Neural cell (in vitro differentiated cells): Measurements from ENCODE around the gene RNASEH2C. TPM values are rescaled to one million over a fixed set of nuclear protein-coding genes. Genes with fewer than 3 reads are reported as not detected.

Experiments
- H2AFZ ChIP-seq: fragments of 200-600, 300-800 bp; sonication (generic), shearing (Covaris generic); 2 replicates; pipeline ENCODE4 v1.6.0; 2014; ENCODE audit warnings: low read depth, mild to moderate bottlenecking, antibody characterized with exemption, low read length, moderate library complexity
- H3F3A ChIP-seq: fragments of 200-600 bp; shearing (Covaris generic); 2 replicates; pipeline ENCODE4 v1.6.1; 2016; ENCODE audit warnings: mild to moderate bottlenecking, moderate library complexity, mixed read lengths, antibody characterized with exemption, low read length; ENCODE audit not compliant: insufficient read depth, poor library complexity, severe bottlenecking
- H3K27ac ChIP-seq: fragments of 200-600, 300-800 bp; sonication (generic), shearing (Covaris generic); 2 replicates; pipeline ENCODE4 v1.5.1; 2014; ENCODE audit warnings: mild to moderate bottlenecking, low read length, moderate library complexity
- H3K27me3 ChIP-seq: fragments of 300-800, 200-600 bp; sonication (generic), shearing (Covaris generic); 2 replicates; pipeline ENCODE4 v1.6.0; 2014; ENCODE audit warnings: mild to moderate bottlenecking, low read depth, low read length, moderate library complexity; ENCODE audit not compliant: insufficient read depth
- H3K36me3 ChIP-seq: fragments of 300-800, 200-600 bp; sonication (generic), shearing (Covaris generic); 2 replicates; pipeline ENCODE4 v1.5.1; 2014; ENCODE audit warnings: mild to moderate bottlenecking, antibody characterized with exemption, low read length, moderate library complexity; ENCODE audit not compliant: insufficient read depth
- H3K4me2 ChIP-seq: fragments of 300-800, 200-600 bp; sonication (generic), shearing (Covaris generic); 2 replicates; pipeline ENCODE4 v1.6.0; 2014; ENCODE audit warnings: mild to moderate bottlenecking, low read length
- H3K4me3 ChIP-seq: fragments of 300-800, 200-600 bp; sonication (generic), shearing (Covaris generic); 2 replicates; pipeline ENCODE4 v1.5.1; 2014; ENCODE audit warnings: mild to moderate bottlenecking, low read length, moderate library complexity
- H3K79me2 ChIP-seq: fragments of 200-600 bp; shearing (Covaris generic); replicated peaks from 2 replicates; pipeline ENCODE4 v1.6.0; 2014; ENCODE audit warnings: mild to moderate bottlenecking, low read length, moderate library complexity; ENCODE audit not compliant: insufficient read depth
- H3K9ac ChIP-seq: fragments of 300-800, 200-600 bp; sonication (generic), shearing (Covaris generic); 2 replicates; pipeline ENCODE4 v1.6.1; 2016; ENCODE audit warnings: mild to moderate bottlenecking, low read length, mixed read lengths
- H3K9me2 ChIP-seq: fragments of 200-600 bp; shearing (Covaris generic); 2 replicates; pipeline ENCODE4 v1.6.1; 2016; ENCODE audit warnings: mild to moderate bottlenecking, low read length, mixed read lengths; ENCODE audit not compliant: insufficient read depth
- H3K9me3 ChIP-seq: fragments of 200-600, 300-800 bp; sonication (generic), shearing (Covaris generic); 2 replicates; pipeline ENCODE4 v1.6.1; 2016; ENCODE audit warnings: mild to moderate bottlenecking, mixed run types, low read length, moderate library complexity, mixed read lengths
- H4K20me1 ChIP-seq: fragments of 200-600 bp; shearing (Covaris generic); 2 replicates; pipeline ENCODE4 v1.6.1; 2016; ENCODE audit warnings: mild to moderate bottlenecking, mixed run types; ENCODE audit not compliant: insufficient read depth
- CTCF ChIP-seq: fragments of 450-650 bp; IDR thresholded peaks from 2 replicates; pipeline ENCODE4 v1.5.1; 2014; ENCODE audit warnings: antibody characterized with exemption, mild to moderate bottlenecking, moderate library complexity; ENCODE audit not compliant: poor library complexity, severe bottlenecking
- EP300 ChIP-seq: fragments of 450-650 bp; conservative IDR thresholded peaks from 2 replicates; pipeline ENCODE4 v1.6.1; 2014; ENCODE audit warnings: antibody characterized with exemption, mild to moderate bottlenecking, moderate library complexity; ENCODE audit not compliant: poor library complexity, severe bottlenecking
- EZH2 ChIP-seq: fragments of 200-600, 300-800 bp; shearing (Covaris generic), sonication (generic); IDR thresholded peaks from 2 replicates; pipeline ENCODE4 v1.6.1; 2014; ENCODE audit warnings: antibody characterized with exemption, low read length, borderline replicate concordance, mild to moderate bottlenecking; ENCODE audit not compliant: insufficient read depth, poor library complexity, severe bottlenecking
- MXI1 ChIP-seq: fragments of 450-650 bp; conservative IDR thresholded peaks from 2 replicates; pipeline ENCODE4 v1.6.1; 2014; ENCODE audit warnings: antibody characterized with exemption, mild to moderate bottlenecking; ENCODE audit not compliant: poor library complexity, severe bottlenecking
- POLR2AphosphoS5 ChIP-seq: IDR thresholded peaks from 2 replicates; pipeline ENCODE4 v1.6.1; 2012
- RAD21 ChIP-seq: fragments of 450-650 bp; conservative IDR thresholded peaks from 2 replicates; pipeline ENCODE4 v1.6.1; 2014; ENCODE audit warnings: antibody characterized with exemption, mild to moderate bottlenecking, moderate library complexity
- REST ChIP-seq: IDR thresholded peaks from 2 replicates; pipeline ENCODE4 v1.6.1; 2012; ENCODE audit warnings: borderline replicate concordance
- SMC3 ChIP-seq: fragments of 450-650 bp; conservative IDR thresholded peaks from 2 replicates; pipeline ENCODE4 v1.6.1; 2014; ENCODE audit warnings: antibody characterized with exemption, mild to moderate bottlenecking, moderate library complexity; ENCODE audit not compliant: poor library complexity
- TAF1 ChIP-seq: IDR thresholded peaks from 2 replicates; pipeline ENCODE4 v1.6.1; 2012; ENCODE audit warnings: low read depth
- polyA plus RNA-seq: library from polyadenylated mRNA; depleted of rRNA; stranded (reverse); fragments of >200 nt; gene quantifications from 2 replicates; pipeline ENCODE4 v1.2.3, GENCODE V29; 2014

Gene RNASEH2C
- polyA plus RNA-seq, 1 donor from 2014 or later, result 38.4 TPM

- no peaks in the 10 kb centered on the region for H3K36me3 ChIP-seq
- H3K4me2 ChIP-seq, result no peak overlapping the region
- no peak overlapping the region for H2AFZ ChIP-seq
- no peak overlapping the region for H3K27ac ChIP-seq
- no peak overlapping the region for H3K9ac ChIP-seq
- no peaks in the 10 kb centered on the region for H3K9me3 ChIP-seq
- H4K20me1 ChIP-seq, result no peaks in the 10 kb centered on the region
- no peak for TF ChIP-seq CTCF
- TF ChIP-seq MXI1, result no peak
- TF ChIP-seq POLR2AphosphoS5, result no peak
- TF ChIP-seq EP300, result no peak
- TF ChIP-seq RAD21, result no peak
- no peaks in the 10 kb centered on the region for H3K79me2 ChIP-seq
- H3F3A ChIP-seq, result no peaks in the 10 kb centered on the region
- no peak overlapping the region for H3K4me3 ChIP-seq
- H3K27me3 ChIP-seq, result peaks cover 5% of the 10 kb centered on the region
- no peaks in the 10 kb centered on the region for H3K9me2 ChIP-seq
These were observed 24.1 kb upstream of the RNASEH2C start for GRCh38 chr11:65744699-65745042.

- H3K27me3 ChIP-seq, result no peaks in the 10 kb centered on the region
- no peak overlapping the region for H3K27ac ChIP-seq
- H3K9ac ChIP-seq, result no peak overlapping the region
- H3K9me3 ChIP-seq, result no peaks in the 10 kb centered on the region
- no peaks in the 10 kb centered on the region for H3K9me2 ChIP-seq
- H3K4me3 ChIP-seq, result no peak overlapping the region
- H2AFZ ChIP-seq, result no peak overlapping the region
- no peak overlapping the region for H3K4me2 ChIP-seq
- no peaks in the 10 kb centered on the region for H4K20me1 ChIP-seq
- TF ChIP-seq RAD21 (no peak), SMC3 (no peak), MXI1 (no peak), REST (no peak), CTCF (no peak), POLR2AphosphoS5 (no peak), EZH2 (no peak), EP300 (no peak), TAF1 (no peak)
- H3F3A ChIP-seq, result no peaks in the 10 kb centered on the region
- H3K79me2 ChIP-seq, result no peaks in the 10 kb centered on the region
- H3K36me3 ChIP-seq, result no peaks in the 10 kb centered on the region
These were observed 23.6 kb upstream of the RNASEH2C start for GRCh38 chr11:65744026-65744698.
